ENCODE measurements around the gene MRPL42.
A peak's percentile ranks its signal among the peaks of the same experiment; 100 is the strongest.
"Not testable (repeated sequence)": the region's sequence is repeated elsewhere in the genome, so short reads cannot be mapped to it uniquely, and the experiment has no call there.

The MRPL42 gene

DNA sequence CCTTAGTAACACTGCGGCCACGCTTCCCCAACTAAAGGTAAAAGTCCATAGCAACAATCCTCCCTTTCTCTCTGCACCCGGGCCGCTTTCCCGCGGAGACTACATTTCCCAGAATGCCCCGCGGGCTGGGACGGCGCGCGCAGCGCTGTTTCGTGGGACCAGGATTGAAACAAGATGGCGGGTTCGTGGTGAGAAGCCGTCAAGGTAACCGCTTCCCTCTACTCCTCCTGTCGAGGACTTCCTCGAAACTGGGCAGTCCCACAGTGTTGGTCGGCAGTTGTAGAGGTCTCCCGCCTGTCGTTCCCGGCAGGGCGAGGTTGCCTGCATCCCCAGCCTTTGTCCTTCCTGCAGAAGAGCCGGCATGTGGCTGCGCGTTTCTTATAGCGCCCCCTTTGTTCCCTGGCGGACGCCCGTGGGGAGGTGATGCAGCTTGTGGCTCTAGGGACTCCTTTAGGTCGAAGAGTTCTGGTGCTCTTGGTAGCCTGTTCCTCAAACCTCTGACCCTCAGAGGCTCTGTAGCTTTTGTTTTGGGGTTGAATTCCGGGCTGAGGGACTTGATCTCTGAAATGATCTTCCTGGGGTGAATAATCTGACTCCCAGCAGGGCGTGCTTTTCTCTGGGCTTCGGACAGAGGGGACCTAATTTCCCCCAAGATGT lies at the start of gene MRPL42:
Gene MRPL42, plus strand, starts transcription at position 164 of the 657 bp plus-strand sequence. CDS start 1,772 bp downstream, outside the sequence.
- DNase-seq (ENCODE audit: low read depth), result peak; percentile 85

DNA sequence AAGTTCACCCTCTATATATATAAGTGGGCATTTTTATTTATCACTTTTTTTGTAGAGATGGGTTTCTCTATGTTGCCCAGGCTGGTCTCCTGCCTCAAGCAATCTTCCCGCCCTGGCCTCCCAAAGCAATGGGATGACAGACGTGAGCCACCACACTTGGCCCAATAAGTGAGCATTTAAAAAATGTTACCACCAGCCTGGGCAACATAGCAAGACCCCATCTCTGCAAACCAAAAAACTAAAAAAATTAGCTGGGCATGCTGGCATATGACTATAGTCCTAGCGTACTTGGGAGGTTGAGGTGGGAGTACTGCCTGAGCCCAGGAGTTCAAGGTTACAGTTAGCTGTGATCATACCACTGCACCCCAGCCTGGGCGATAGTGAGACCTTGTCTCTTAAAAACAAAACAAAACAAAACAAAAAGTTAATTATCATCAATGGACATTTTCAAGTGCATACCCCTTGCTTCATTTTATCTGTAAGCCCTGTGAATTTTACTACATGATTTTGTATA lies 49.3 kb upstream of the MRPL42 start:
- DNase-seq (ENCODE audit: low read depth), result no peak

DNA sequence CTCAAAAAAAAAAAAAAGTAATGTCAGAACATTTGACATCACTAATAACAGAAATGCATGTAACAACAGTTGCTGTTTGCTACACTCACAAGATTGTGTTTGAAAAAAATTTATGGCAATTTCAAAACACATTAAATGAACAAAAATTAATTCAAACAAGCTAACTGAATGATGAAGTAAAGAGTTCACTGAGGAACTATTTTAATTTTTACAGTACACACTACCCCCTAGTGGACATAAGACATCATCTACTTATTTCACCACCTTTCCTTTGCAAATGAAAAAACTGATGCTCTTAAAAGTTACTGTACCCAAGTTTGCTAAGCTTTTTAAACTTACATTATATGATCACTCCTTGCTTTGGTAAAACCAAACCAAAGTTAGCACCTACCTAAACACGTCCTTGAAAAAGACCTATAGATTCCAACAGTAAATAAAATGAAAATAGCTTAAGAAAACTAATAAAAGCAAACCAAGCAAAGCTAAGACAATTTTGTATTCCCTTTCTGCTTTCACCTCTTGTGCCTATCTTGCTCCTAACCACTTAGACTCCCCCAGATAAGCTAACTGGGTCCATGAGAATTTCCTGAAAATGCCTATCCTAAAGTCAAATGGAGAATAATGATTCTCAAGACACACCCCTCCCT lies 47.8 kb upstream of the MRPL42 start:
- DNase-seq (ENCODE audit: low read depth), result peak; percentile 69

DNA sequence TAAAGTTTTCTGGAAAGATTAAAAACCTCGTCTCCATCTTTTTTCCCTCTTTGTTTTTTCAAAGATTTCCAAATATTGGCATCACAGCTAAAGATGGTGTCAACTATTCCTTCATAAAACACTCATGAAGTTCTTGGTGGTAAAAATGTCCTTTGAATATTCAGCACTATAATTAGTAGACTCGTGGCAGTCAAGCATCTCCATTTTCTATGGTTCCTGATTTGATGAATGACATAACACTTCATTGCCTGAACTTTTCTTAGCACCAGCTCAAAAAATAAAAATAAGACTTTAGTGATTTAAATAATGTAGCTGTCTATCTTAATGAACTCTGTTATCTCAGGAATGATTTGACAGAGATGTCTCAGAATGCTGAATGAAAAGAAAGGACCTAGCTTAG lies 45.3 kb upstream of the MRPL42 start:
- DNase-seq (ENCODE audit: low read depth), result no peak

DNA sequence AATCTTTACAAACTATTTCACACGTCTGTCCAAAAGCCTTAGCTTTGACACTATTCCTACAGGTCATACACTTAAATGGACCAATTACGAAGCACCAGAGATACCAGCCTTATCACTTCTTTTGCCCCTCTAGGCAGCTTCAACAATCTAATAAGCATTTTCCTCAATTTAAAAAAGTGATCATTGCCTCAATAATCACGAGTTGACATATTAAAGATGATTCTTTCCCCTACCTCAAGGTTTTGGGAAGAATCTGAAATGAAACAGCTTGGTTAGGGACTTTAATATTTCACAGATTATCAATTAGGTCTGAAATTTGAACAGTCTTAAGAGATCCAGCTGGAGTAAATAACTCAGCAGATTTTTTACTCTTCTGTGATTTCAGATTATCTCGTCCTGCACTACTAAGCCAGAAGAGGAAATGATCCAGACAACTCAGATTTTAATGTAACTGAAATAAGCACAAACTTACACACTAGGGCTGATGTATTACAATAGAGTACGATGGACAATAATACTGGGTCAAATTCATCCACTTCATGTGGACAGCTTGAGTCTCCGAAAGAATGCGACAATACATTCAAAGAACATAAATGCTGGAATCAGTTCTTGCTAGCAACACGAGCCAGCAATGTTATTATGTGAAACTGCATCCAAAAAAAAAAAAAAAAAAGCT lies 41.4 kb upstream of the MRPL42 start:
- DNase-seq (ENCODE audit: low read depth), result no peak

DNA sequence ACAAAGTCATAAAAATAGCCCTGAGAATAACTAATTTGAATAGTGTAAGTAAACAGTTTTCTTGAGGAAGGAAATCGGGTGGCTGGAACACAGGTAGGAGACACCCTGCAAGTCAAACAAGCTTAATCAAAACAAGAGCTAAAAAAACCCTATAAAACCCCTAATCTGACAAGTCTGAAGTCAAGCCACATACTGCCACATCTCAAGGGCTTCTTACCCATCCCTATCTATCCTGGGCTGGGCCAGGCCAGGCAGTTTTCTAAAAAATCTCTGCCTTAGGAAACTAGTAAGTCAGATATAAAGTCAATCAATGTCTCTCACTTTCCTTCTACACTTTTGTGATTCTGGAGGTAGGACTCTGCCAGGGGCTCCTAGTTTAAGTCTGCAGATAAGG lies 40.9 kb upstream of the MRPL42 start:
- no peak for DNase-seq (ENCODE audit: low read depth)

DNA sequence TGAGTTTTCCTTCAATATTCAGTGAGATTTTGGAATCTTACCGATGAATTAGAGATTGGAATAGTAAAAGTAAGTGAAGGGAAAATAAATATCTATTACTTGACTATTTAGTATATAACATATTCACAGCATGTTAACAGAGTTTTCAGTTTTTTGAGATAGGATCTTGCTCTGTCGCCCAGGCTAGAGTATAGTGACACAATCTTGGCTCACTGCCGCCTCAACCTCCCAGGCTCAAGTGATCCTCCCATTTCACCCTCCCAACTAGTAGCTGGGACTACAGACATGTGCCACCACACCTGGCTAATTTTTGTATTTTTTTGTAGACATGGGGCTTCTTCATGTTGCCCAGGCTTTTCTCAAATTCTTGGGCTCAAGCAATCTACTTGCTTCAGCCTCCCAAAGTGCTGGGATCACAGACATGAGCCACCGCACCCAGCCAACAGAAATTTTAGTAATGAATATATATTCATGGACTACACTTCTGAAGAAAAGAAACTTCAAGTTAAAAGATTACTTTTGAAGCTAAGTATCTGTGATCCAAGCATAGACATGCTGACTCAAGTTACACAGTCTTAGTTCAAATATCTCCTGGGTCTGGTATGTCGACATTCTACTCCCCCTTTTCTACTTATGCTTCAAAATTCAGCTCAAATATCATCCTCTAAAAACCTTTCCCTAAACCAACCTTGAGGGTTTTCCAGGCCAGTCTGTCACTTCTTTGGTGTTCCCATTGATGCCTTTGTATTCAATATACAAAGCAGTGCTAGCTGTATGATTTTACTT lies 39.3 kb upstream of the MRPL42 start:
- DNase-seq (ENCODE audit: low read depth), result peak; percentile 47

DNA sequence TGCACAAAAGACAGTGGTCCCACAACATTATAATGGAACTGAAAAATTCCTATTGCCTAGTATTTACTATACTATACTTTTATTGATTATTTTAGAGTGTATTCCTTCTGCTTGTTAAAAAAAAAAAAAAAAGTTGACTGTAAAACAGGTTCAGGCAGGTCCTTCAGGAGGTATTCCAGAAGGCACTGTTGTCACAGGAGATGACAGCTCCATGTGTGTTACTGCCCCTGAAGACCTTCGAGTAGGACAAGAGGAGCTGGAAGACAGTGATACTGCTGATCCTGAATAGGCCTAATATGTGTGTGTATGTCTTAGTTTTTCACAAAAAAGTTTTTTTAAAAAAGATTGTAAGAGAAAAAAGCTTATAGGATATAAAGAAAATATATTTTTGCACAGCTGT lies 37.9 kb upstream of the MRPL42 start:
- DNase-seq (ENCODE audit: low read depth), result no peak

DNA sequence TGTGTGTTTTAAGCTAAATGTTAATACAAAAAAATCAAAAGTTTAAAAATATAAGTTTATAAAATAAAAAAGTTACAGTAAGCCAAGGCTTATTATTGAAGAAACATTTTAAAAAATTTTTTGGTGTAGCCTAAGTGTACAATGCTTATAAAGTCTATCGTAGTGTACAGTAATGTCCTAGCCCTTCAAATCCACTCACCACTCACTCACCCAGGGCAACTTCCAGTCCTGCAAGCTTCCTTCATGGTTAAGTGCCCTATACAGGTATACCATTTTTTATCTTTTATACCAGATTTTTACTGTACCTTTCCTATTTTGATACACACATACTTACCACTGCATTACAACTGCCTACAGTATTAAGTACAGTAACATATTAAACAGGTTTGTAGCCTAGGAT lies 37.5 kb upstream of the MRPL42 start:
- DNase-seq (ENCODE audit: low read depth), result no peak

DNA sequence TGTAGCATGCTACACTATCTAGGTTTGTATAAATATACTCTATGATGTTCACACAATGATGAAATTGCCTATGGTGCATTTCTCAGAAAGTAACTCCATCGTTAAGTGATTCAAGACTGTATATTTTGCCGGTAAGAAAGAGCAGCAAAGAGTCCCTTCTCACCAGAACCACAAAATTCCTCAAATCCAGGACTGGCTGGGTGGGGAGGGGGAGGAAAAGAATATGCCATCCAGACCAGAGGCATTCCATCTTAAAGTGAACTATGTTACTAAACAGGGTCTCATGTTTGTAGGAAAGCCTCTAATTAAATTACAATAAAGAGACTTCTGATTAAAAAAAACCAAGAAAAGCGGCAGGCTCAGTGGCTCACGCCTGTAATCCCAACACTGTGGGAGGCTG lies 37.0 kb upstream of the MRPL42 start:
- DNase-seq (ENCODE audit: low read depth), result peak; percentile 30

DNA sequence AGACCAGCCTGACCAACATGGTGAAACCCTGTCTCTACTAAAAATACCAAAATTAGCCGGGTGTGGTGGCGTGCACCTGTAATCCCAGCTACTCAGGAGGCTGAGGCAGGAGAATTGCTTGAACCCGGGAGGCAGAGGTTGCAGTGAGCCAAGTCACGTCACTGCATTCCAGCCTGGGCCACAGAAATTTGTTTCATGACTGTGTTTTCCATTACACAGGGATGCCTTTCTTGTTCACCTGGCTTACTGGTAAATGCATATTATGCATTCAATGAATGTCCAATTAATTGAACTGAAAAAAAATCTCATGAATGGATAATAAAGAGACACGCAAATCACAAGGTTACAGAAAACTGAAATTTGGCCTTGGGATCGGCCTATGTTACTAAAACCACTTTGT lies 35.3 kb upstream of the MRPL42 start:
- not testable (repeated sequence) for DNase-seq (ENCODE audit: low read depth)

DNA sequence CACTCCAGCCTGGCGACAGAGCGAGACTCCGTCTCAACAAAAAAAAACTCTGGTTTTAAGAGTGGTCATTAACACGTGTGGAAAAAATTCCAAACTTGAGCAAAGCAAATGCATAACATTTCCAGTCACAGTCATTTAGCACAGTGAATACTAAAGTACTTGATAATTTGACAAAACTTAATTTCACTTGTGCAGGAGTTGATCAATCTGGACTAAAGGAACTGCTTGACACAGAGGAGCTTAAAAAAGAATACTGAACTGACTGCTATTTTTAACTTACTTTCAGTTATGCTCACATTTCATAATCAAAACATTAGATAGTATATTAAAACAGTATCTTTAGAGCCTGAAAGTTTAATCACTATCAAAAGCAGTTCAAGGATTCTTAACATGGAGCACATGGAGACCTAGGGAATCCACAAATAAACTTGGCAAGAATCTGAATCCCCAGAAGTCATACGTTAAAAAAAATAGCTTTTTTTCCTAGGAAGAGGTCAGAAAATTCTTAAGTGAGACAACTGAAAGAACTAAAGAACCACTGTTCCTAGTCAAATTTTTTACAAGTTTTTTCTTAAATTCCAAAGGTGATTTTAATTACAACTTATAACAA lies 33.0 kb upstream of the MRPL42 start:
- DNase-seq (ENCODE audit: low read depth), result peak; percentile 34

DNA sequence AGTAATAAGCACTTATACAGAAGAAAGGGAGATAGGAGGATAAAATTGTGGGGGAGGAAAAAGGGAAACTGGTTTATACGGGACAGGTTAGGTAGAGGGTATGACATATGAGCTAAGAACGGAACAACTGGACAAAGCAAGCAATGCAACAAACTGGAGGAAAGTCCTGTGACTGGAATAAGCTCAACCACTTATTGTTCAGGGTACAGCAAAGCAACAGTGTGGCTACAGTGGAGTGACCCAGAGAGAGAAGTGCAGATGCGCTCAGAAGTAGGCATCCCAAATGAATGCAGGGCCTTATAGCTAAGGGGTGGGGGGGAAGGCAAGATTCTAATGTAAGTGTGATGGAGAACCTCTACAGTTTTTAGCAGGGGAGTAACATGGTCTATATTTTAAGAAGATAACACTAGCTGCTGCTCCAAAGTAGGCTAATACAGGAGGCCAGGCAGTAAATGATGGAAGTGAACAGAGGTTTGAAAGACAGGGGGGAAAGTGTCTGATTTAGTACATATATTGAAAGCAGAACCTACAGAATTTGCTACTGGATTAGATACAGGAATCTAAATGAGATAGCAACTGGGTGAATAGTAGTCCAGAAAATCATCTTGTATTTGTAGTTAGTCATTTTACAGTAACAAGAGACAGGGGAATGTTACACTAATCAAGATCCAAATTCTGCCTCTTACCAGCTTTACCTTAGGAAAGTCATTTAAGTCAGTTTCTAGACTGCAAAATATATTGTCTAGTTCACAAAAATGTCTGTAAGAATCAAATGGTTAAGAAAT lies 28.9 kb upstream of the MRPL42 start:
- no peak for DNase-seq (ENCODE audit: low read depth)

DNA sequence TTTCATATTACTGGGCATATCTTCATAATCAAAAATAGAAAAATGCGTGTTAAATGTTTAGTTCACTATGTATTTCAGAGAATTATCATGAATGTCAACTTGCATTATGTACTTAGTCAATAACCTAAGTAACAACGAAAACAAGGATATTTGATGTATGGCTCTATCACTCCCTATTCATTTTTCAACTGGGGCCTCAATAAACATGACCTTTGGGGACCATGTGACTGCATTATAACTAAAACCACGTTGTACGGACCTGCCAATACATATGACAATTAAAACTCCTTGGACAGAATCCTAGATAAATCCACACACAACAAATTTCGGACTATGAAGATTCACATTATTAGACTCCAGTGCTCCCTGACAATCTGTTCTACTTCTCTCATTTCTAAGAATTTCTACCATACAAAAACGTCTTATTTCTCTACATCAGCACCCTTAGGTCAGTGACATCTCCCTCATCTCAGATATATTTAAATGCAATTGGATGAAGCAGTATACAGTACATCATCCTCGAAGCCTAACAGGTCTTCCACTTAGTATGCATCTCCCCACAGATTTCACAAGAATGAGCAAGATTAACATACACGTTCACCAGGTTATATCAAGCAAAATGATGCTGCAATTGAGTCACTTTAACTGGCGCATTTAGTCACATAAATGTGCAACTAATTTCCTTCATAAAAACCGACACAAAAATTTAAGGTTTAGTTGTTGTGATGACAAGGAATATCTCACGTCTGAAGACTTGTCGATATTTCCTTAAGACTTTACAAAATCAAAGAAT lies 27.1 kb upstream of the MRPL42 start:
- DNase-seq (ENCODE audit: low read depth), result peak; percentile 20

DNA sequence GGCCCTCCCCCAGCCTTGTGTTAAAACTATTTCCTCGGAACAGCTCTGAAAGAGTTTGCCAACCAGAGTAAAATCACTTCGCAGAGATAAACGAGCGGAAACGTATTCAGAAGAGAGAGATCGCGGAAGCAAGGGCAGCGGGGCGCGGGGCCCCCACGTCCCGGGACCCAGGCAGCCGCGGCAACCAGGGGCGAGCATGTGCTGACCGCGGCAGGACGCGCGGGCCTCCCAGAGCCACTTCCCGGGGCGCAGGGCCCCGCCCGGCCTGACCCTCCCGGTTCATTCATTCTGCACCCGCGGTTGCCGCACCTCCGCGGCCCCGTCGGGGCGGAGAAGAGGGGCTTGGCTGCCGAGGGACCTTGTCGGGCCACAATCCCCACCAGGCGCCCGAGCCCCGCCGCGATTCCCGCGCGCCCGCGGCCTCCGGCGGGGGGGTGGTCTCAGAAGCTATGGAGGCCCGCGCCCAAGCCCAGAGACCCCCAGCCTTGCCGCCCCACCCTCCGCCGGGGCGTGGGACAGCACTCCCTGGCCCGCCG lies 26.2 kb upstream of the MRPL42 start:
- DNase-seq (ENCODE audit: low read depth), result peak; percentile 38

DNA sequence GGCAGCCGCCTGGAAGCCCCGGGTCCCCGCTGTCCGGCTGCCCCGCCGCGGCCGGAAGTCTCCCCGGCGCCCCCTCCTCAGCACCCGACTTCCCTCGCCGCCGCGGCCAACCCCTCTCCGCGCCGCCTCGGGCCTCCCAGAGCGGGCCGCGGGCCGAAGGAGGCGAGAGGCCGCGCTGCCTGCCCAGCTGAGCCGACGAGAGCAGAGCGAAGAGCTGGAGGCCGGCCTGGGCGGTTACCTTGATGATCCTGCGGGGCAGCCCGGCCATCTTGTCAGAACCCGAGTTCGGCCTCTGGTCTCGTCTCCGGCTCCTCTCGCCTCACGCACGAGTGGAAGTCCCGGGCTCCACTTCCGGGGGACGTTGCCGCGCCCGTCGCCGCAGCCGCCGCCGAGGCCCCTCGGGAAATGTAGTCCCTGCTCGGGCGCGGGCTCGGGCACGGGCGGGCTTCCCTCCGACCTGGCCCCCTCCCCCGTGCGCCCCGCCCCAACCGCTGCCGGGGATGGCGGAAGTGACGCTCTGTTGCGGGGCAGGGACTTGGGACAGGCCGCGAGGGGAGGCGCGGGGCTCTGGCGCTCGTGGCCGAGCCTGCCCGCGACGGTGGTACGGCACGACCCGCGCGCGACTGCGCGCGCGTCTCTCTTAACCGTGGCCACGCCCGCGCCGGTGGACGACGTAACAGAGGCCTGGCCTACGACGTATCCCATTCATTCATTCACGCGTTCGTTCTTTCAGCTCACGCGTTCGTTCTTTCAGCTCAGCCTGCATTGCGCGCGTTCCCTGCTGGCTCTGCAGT lies 25.5 kb upstream of the MRPL42 start, which contains the start of gene UBE2N:
Gene UBE2N, minus strand, starts transcription at position 331 of the 794 bp plus-strand sequence. Its CDS starts 63 bp downstream, at position 268.
- peak; percentile 95 for DNase-seq (ENCODE audit: low read depth)

DNA sequence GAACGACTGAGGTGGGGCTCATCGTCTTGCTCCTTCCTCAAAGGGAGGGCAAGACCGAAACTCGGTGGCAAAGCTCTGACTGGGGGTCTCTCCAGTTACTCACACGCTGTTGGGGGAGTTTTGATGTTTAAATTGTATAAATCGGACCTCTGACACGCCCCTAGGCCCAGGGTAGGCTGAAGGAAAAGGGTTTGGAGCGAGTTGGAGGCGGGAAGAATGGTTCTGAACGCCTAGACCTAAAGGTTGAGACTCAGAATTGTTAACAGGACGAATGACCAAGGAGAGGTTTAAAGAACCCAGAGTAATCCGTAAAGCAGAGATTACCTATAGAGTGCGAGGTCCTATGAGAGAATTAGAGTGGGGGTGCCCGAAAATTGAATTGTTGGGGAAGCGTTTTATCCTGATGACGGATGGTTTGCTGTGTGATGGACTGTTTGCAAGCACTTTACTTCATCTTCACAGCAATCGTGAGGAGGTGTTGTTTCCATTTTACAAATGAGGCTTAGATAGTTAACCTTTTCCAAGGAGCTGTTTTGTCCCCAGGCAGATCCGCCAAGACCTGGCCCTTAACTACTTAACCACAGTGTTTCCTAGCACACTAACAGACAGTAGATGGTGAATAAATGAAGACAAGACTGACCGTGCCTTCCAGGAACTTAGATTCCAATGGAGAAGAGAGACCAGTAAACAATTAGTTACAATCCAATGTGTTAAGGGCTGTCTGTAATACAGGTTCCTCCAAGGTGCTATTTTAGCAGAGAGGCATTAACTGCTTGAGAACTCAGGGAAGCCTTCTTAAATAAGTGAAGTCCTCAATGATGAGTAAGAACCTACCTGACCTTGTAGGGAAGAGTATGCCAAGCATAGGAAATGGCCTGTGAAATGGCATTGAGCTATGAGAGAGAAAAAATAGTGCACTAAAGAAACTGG lies 24.6 kb upstream of the MRPL42 start:
- no peak for DNase-seq (ENCODE audit: low read depth)

DNA sequence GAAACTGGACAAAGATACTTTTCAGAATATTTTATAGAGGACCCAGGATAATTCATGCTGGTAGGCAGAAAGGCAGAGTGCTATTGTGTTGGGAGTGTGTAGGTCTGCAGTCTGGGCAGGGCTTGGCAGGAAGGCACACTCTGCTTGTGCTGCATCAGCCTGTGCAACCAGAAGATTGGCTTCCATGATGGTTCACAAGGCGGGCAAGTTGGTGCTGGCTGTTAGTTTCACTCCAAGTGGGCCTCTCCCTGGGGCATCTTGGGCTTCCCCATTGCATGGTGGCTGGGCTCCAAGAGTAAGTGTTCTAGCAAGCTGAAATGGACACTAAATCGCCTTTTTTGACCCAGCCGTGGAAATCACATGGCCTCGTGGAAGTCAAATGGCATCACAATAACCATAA lies 23.7 kb upstream of the MRPL42 start:
- no peak for DNase-seq (ENCODE audit: low read depth)

Data from EH (cell line).